Measurements from ENCODE around the gene LRP10.

The LRP10 gene

GRCh38 chr14:22845103-22845394, 26.5 kb upstream of the LRP10 start:
- H3K4me3 ChIP-seq (ENCODE audit: low read length): no peak overlapping the region
- no peak for DNase-seq (ENCODE audit: low read depth)
- TF ChIP-seq CTCF (IDR thresholded peaks at IDR 0.05; ENCODE audit: insufficient read depth, low read depth, low read length, missing control alignments): no peak

- DNase-seq (ENCODE audit: low read depth): no peak
- H3K4me3 ChIP-seq (ENCODE audit: low read length): no peak overlapping the region
- TF ChIP-seq CTCF (IDR thresholded peaks at IDR 0.05; ENCODE audit: insufficient read depth, low read depth, low read length, missing control alignments): no peak
These were observed 25.5 kb upstream of the LRP10 start for GRCh38 chr14:22845821-22846625.

GRCh38 chr14:22846811-22847307, 24.7 kb upstream of the LRP10 start:
- TF ChIP-seq CTCF (IDR thresholded peaks at IDR 0.05; ENCODE audit: insufficient read depth, low read depth, low read length, missing control alignments): no peak
- H3K4me3 ChIP-seq (ENCODE audit: low read length): no peak overlapping the region
- no peak for DNase-seq (ENCODE audit: low read depth)

GRCh38 chr14:22847661-22848341, 23.7 kb upstream of the LRP10 start:
- DNase-seq (ENCODE audit: low read depth): peak; percentile 16
- no peak overlapping the region for H3K4me3 ChIP-seq (ENCODE audit: low read length)
- TF ChIP-seq CTCF (IDR thresholded peaks at IDR 0.05; ENCODE audit: insufficient read depth, low read depth, low read length, missing control alignments): no peak

GRCh38 chr14:22848351-22849164, 23.0 kb upstream of the LRP10 start:
- DNase-seq (ENCODE audit: low read depth): peak; percentile 55
- no peak for TF ChIP-seq CTCF (IDR thresholded peaks at IDR 0.05; ENCODE audit: insufficient read depth, low read depth, low read length, missing control alignments)
- no peak overlapping the region for H3K4me3 ChIP-seq (ENCODE audit: low read length)

GRCh38 chr14:22849212-22849819, 22.2 kb upstream of the LRP10 start:
- no peak overlapping the region for H3K4me3 ChIP-seq (ENCODE audit: low read length)
- peak; percentile 58 for DNase-seq (ENCODE audit: low read depth)
- TF ChIP-seq CTCF (IDR thresholded peaks at IDR 0.05; ENCODE audit: insufficient read depth, low read depth, low read length, missing control alignments): no peak

Data from epithelial cell of esophagus (primary cell).